ENCODE measurements around the gene KIRREL2.

GRCh38 chr19:35887197-35887596, 30.5 kb downstream of the KIRREL2 start:
- TF ChIP-seq ZNF239 (tag by site-specific recombination; IDR thresholded peaks at IDR 0.05) (no peak), CTCF (tag by site-specific recombination; IDR thresholded peaks at IDR 0.05) (no peak), TRIM28 (IDR thresholded peaks at IDR 0.05; ENCODE audit: borderline replicate concordance, low read length) (no peak), KLF16 (tag by site-specific recombination; IDR thresholded peaks at IDR 0.05) (no peak)

All from HEK293 (cell line).